ENCODE results near the gene C3orf49. TPM values are rescaled to one million over a fixed set of nuclear protein-coding genes. Genes with fewer than 3 reads are reported as not detected.

The C3orf49 gene
- total RNA-seq, 1 experiment from 2014 or later, result not detected

- no peaks in the 10 kb centered on the region for H3K9me2 ChIP-seq (replicated peaks; ENCODE audit: low read length)
- no peak overlapping the region for H2AFZ ChIP-seq (ENCODE audit: low read length)
- H3K4me2 ChIP-seq (ENCODE audit: low read length), result no peak overlapping the region
- TF ChIP-seq EZH2 (IDR thresholded peaks at IDR 0.05; ENCODE audit: low read length, unreplicated experiment), result no peak
- no peak for TF ChIP-seq EZH2phosphoT487 (IDR thresholded peaks at IDR 0.05; ENCODE audit: borderline replicate concordance, low read length)
- TF ChIP-seq CTCF (conservative IDR thresholded peaks at IDR 0.05; ENCODE audit: low read depth, low read length), result no peak
- no peak overlapping the region for H3K4me3 ChIP-seq (ENCODE audit: low read length)
- H3K36me3 ChIP-seq (ENCODE audit: low read depth, low read length), result no peaks in the 10 kb centered on the region
- no peaks in the 10 kb centered on the region for H4K20me1 ChIP-seq (ENCODE audit: low read length)
- CTCF ChIA-PET, result no interaction called here
- BruUV-seq (replicated peaks), result no TSS peak
- ATAC-seq (peak; percentile 66), DNase-seq (no peak)
- no peaks in the 10 kb centered on the region for H3K4me1 ChIP-seq (ENCODE audit: insufficient read depth, low read length)
- H3K27ac ChIP-seq (ENCODE audit: low read length), result no peak overlapping the region
- no peaks in the 10 kb centered on the region for H3K27me3 ChIP-seq (ENCODE audit: low read length)
- no peaks in the 10 kb centered on the region for H3F3A ChIP-seq (ENCODE audit: low read length, unreplicated experiment)
- POLR2A ChIA-PET (ENCODE audit: unreplicated experiment), result no interaction called here
- H3K9ac ChIP-seq (ENCODE audit: low read length), result no peak overlapping the region
- no peaks in the 10 kb centered on the region for H3K9me3 ChIP-seq (ENCODE audit: low read length)
- H3K79me2 ChIP-seq (ENCODE audit: low read length), result no peaks in the 10 kb centered on the region
- intact Hi-C loops (cut with micrococcal nuclease), result no loop called here
Observed at GRCh38 chr3:63896332-63897030, 77.4 kb downstream of the C3orf49 start.

Other genes starting within 250 kb of the C3orf49 start
- not detected in 2 replicates for gene SNTN, start 166.6 kb upstream of the C3orf49 start, total RNA-seq (2014; rRNA removed)
- 26.7 and 41.8 TPM in 2 replicates for gene THOC7, start 44.5 kb downstream of the C3orf49 start, total RNA-seq (2014; rRNA removed)
- gene ATXN7, start 44.6 kb downstream of the C3orf49 start, total RNA-seq (2014; rRNA removed), result 3.6 and 6.3 TPM in 2 replicates
- not detected in 2 replicates for gene SCAANT1, start 93.1 kb downstream of the C3orf49 start, total RNA-seq (2014; rRNA removed)
- 73.2 and 80.7 TPM in 2 replicates for gene PSMD6, start 204.2 kb downstream of the C3orf49 start, total RNA-seq (2014; rRNA removed)

Measured in PC-3 (cell line).